HG02610 (cell line): Measurements from ENCODE around the gene GPER1.
"Not testable (repeated sequence)": the region's sequence is repeated elsewhere in the genome, so short reads cannot be mapped to it uniquely, and the experiment has no call there.

Experiments
- ATAC-seq: cut with Tn5 transposase; IDR thresholded peaks from one replicate; pipeline ENCODE4 v1.9.1; 2021; ENCODE audit warnings: mild to moderate bottlenecking, moderate library complexity; ENCODE audit not compliant: unreplicated experiment

Gene GPER1

GRCh38 chr7:1101563-1102431, 13.9 kb downstream of the GPER1 start:
- ATAC-seq, result no peak

GRCh38 chr7:1103009-1103788, 15.3 kb downstream of the GPER1 start:
- peak; percentile 58 for ATAC-seq

DNA sequence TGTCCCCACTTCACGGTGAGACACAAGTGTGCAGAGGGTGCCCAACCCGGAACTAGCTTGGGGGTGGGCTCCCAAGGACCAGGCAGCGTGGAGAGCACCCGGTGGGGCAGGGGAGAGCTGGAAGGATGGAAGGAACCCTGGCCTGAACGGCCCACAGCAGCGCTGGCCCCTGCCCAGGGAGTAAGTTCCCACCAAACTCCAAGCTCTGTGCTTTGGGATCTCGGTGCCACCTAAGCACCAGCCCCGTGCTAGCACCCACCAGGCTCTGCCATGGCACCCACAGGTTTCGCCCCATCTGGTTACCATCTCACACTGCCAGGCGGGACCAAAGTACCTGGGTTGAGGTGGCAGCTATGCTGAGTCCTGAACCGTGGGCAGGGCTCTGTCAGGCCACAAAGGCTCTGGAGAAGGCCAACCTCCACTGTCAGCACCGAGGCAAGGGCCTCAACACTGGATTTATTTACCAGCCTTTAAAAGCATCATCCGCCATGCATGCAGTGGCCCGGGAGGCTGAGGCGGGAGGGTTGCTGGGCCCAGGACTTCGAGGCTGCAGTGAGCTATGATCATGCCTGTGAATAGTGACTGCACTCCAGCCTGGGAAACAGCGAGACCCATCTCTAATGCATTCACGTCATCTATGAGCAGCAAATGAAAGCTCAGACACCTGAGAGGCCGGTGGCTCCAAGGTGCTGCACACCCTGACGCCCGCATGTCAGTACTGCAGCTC, 16.0 kb downstream of the GPER1 start:
- ATAC-seq, result no peak

DNA sequence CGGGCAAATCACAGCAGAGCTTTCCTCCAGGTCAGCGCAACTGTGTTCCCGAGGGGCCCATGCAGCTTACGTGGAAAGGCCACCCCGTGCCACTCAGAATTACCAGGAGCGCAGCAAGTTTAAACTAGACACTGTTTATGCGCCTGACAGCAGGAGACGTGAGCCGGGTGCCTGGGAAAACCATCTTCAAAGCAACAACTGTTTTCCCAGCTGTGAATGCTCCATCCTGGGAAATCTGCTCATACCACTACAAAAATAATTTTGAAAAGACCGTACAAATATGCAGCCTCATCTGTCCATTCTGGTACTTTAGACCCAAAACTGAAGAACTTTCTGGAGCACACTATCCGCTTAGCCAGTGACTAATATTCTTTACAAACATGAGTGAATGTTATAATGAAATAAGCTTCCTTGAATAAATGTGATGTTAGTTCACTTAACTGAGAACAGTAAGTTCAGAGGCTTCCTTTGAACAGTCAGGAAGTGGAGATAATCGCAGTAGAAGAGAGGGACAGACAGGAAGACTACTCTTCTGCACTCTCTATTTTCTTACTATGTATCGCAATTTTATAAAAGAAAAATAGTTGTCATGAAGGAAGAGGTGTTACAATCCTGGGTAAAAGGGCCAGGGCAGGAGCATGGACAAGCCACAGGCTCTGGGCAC, 16.7 kb downstream of the GPER1 start:
- ATAC-seq, result no peak

DNA sequence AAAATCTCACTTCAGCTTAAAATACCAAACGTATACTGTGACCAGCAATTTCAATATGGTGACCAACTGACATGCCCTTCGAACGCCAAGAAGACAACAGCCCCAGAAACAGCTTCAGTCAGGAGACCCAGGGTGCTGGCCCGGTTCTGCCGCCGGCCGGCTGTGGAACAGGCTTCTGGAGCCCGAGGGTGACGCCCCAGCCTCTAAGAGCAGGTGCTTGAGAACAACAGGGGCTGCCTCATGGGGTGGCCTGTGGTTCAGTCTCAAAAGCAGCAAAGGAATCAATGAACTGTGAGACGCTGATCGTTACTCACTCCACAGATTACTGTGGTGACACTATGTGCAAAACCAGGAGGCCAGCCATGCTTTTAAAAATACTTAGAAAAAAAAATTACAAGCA, 17.3 kb downstream of the GPER1 start:
- ATAC-seq, result peak; percentile 57

- no peak for ATAC-seq
Observed at GRCh38 chr7:1106063-1106792, 18.3 kb downstream of the GPER1 start.

- ATAC-seq, result no peak
Observed at GRCh38 chr7:1106793-1107421, 19.0 kb downstream of the GPER1 start.

- ATAC-seq, result no peak
Observed at GRCh38 chr7:1108264-1108920, 20.5 kb downstream of the GPER1 start.

GRCh38 chr7:1109581-1110310, 21.8 kb downstream of the GPER1 start:
- no peak for ATAC-seq

DNA sequence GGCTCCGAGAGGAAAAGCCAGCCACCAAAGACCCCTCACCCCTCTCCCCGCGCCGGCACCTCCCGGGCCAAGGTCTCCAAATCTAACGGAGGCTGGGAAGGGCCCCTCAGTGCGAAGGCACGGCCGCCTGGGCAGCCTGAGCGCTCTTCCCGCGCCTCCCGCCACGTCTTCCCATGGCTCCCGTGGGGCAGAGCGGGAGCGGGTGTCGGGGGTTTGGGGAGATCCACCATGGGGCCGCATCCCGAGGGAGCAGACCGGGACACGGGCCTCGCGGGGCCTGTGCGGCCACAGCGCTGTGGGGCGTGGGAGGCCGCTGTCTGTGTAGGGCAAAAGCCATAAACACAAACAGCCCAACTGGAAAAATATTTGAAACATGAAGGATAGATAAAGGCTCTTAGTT, 22.4 kb downstream of the GPER1 start:
- no peak for ATAC-seq

DNA sequence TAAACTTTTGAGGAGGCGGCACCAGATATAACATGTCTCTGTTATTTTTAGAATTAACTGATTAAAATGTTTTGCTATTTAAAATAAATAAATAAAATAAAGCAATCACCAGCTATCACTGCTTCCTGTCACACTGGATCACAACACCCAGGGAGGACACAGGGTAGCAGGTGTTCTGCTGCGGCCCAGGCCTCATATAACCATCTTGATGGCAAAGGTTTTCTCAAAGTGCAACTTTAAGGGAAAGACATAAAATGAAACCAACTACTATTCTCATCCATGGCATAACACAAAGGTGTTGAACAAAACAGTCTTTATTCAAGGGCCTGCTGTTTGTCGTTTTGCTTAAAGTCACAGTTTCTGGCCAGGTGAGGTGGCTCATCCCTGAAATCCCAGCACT, 23.2 kb downstream of the GPER1 start:
- no peak for ATAC-seq

- ATAC-seq, result no peak
Observed at GRCh38 chr7:1112109-1112508, 24.2 kb downstream of the GPER1 start.

GRCh38 chr7:1112625-1113547, 25.0 kb downstream of the GPER1 start:
- no peak for ATAC-seq

- no peak for ATAC-seq
Observed at GRCh38 chr7:1113548-1113885, 25.6 kb downstream of the GPER1 start.

GRCh38 chr7:1114088-1114487, 26.2 kb downstream of the GPER1 start:
- no peak for ATAC-seq

GRCh38 chr7:1114505-1114904, 26.6 kb downstream of the GPER1 start:
- no peak for ATAC-seq

- not testable (repeated sequence) for ATAC-seq
Observed at GRCh38 chr7:1115171-1116045, 27.5 kb downstream of the GPER1 start.
